SU-DHL-6 (cell line): Measurements from ENCODE around the gene LRRTM3.

Experiments used
- EZH2phosphoT487 ChIP-seq: fragments of 200-600 bp; sonication (generic), shearing (Covaris generic); conservative IDR thresholded peaks from 2 replicates; pipeline ENCODE4 v1.6.1; 2018; ENCODE audit warnings: mild to moderate bottlenecking, antibody characterized with exemption, low read length, moderate library complexity, mixed read lengths
- TF ChIP-seq, protein P1 (sequence below): fragments of 200-600 bp; sonication (generic); IDR thresholded peaks from one replicate; pipeline ENCODE4 v1.5.1; 2017; ENCODE audit warnings: antibody characterized with exemption, mild to moderate bottlenecking, low read length, moderate library complexity; ENCODE audit not compliant: insufficient read depth, poor library complexity, severe bottlenecking

DNA sequence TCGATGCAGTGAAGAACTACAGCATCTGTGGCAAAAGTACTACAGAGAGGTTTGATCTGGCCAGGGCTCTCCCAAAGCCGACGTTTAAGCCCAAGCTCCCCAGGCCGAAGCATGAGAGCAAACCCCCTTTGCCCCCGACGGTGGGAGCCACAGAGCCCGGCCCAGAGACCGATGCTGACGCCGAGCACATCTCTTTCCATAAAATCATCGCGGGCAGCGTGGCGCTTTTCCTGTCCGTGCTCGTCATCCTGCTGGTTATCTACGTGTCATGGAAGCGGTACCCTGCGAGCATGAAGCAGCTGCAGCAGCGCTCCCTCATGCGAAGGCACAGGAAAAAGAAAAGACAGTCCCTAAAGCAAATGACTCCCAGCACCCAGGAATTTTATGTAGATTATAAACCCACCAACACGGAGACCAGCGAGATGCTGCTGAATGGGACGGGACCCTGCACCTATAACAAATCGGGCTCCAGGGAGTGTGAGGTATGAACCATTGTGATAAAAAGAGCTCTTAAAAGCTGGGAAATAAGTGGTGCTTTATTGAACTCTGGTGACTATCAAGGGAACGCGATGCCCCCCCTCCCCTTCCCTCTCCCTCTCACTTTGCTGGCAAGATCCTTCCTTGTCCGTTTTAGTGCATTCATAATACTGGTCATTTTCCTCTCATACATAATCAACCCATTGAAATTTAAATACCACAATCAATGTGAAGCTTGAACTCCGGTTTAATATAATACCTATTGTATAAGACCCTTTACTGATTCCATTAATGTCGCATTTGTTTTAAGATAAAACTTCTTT lies 2.3 kb downstream of the LRRTM3 start:
- TF ChIP-seq, protein P1, sequence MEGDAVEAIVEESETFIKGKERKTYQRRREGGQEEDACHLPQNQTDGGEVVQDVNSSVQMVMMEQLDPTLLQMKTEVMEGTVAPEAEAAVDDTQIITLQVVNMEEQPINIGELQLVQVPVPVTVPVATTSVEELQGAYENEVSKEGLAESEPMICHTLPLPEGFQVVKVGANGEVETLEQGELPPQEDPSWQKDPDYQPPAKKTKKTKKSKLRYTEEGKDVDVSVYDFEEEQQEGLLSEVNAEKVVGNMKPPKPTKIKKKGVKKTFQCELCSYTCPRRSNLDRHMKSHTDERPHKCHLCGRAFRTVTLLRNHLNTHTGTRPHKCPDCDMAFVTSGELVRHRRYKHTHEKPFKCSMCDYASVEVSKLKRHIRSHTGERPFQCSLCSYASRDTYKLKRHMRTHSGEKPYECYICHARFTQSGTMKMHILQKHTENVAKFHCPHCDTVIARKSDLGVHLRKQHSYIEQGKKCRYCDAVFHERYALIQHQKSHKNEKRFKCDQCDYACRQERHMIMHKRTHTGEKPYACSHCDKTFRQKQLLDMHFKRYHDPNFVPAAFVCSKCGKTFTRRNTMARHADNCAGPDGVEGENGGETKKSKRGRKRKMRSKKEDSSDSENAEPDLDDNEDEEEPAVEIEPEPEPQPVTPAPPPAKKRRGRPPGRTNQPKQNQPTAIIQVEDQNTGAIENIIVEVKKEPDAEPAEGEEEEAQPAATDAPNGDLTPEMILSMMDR = no peak
- no peak for TF ChIP-seq EZH2phosphoT487
